ENCODE data around the gene SFXN3. TPM values are rescaled to one million over a fixed set of nuclear protein-coding genes. Genes with fewer than 3 reads are reported as not detected.

Gene SFXN3
- total RNA-seq, 4 donors from 2014 or later = 47.8 to 442 (median 53.1) TPM

DNA sequence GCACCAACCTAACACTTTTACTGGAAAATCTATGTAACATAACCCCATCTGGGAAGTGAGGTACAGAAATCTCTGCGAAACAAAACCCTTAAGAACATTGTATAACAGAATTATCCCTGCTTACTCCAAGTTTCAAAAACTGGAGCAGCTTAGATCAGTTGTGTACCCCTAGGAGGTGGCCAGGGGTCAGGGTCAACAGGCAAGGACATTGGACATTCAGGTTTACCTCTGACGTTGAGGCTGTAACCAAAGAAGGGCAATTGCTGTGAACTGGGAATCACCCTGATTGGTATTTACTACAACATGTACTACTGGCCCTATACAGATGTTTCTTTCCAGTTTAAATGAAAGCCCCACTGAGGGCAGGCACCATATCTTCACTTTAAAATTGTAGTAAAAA lies 13.1 kb downstream of the SFXN3 start:
- intact Hi-C loops (cut with DNase I; ENCODE audit: low total_unique reads) = no loop called here

DNA sequence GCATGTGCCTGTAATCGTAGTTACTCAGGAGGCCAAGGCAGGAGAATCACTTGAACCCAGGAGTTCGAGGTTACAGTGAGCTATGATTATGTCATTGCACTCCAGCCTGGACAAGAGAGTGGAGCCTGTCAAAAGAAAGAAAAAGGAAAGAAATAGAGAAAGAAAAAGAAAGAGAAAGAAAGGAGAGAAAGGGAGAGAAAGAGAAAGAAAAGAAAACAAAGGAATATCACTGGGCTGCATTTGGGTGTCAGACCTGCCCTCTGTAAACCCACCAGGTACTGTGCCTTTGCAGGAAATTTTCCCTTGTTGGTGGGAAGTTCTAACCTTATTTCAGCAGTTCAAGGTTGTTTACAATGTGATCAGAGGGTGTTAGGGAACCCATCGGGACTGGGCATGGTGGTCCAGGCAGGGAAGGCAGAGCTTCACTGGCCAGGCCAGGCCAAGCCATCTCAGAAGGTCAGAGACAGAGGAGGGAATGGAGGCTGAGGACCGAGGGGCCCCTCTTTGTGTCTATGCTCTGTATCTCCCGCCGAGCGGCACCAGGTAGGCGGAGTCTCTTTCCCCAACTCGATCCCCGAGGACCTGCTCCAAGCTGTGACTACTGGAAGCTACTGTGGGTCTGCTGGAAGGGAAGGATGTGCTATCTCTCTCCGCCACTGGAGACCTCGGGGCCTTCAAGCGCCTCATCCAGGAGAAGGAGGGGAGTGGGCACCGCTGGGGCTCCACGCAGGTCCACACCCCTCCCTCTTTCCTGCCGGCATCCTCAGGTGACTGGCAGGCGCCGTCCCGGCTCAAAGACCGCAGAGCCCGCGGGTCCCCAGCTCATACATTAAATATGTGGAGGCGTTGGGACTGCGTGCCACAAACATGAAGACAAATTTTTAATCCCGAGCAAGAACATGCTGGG lies 15.6 kb downstream of the SFXN3 start:
- TF ChIP-seq EP300 (IDR thresholded peaks at IDR 0.05; ENCODE audit: low read depth) (no peak), POLR2AphosphoS5 (IDR thresholded peaks at IDR 0.05) (no peak)
- Histone ChIP-seq H3K9me3 (no peaks in the 10 kb centered on the region), H3K4me1 (peaks cover 6 to 34% (median 26%) of the 10 kb centered on the region in 4 donors), H3K27me3 (peaks cover 49% of the 10 kb centered on the region), H3K27ac (no peak overlapping the region), H3K4me3 (no peak overlapping the region), H3K36me3 (no peaks in the 10 kb centered on the region)
- in situ Hi-C loops (cut with MboI; ENCODE audit: low pct_ligation_motif_present in 1 of 4, low pct_unique_long_range_greater_than_20kb in 1 of 4, low sequenced_read_pairs in 3 of 4) (no loop called here), intact Hi-C loops (cut with DNase I; ENCODE audit: low total_unique reads) (no loop called here)
- DNase-seq = no peak
- WGBS, 2 donors (ENCODE audit: low coverage in 1 of 2) = 61 to 66% methylated on average over 8 to 25 of the region's 25 CpGs

More for the DNA sequence above, 13.1 kb downstream of the SFXN3 start:
- no peak for DNase-seq
- Histone ChIP-seq H3K36me3 (no peaks in the 10 kb centered on the region), H3K27ac (peak overlapping the region in 3 of 4 donors; percentile 88 to 97 (median 95)), H3K4me3 (no peak overlapping the region), H3K9me3 (no peaks in the 10 kb centered on the region), H3K4me1 (peaks cover 6 to 33% (median 23%) of the 10 kb centered on the region in 4 donors), H3K27me3 (peaks cover 25% of the 10 kb centered on the region)
- TF ChIP-seq EP300 (IDR thresholded peaks at IDR 0.05; ENCODE audit: low read depth) (no peak), POLR2A (IDR thresholded peaks at IDR 0.05) (no peak), POLR2AphosphoS5 (IDR thresholded peaks at IDR 0.05) (no peak)
- TF ChIP-seq, protein P1, sequence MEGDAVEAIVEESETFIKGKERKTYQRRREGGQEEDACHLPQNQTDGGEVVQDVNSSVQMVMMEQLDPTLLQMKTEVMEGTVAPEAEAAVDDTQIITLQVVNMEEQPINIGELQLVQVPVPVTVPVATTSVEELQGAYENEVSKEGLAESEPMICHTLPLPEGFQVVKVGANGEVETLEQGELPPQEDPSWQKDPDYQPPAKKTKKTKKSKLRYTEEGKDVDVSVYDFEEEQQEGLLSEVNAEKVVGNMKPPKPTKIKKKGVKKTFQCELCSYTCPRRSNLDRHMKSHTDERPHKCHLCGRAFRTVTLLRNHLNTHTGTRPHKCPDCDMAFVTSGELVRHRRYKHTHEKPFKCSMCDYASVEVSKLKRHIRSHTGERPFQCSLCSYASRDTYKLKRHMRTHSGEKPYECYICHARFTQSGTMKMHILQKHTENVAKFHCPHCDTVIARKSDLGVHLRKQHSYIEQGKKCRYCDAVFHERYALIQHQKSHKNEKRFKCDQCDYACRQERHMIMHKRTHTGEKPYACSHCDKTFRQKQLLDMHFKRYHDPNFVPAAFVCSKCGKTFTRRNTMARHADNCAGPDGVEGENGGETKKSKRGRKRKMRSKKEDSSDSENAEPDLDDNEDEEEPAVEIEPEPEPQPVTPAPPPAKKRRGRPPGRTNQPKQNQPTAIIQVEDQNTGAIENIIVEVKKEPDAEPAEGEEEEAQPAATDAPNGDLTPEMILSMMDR (IDR thresholded peaks at IDR 0.05) = no peak
- in situ Hi-C loops (cut with MboI; ENCODE audit: low pct_ligation_motif_present in 1 of 4, low pct_unique_long_range_greater_than_20kb in 1 of 4, low sequenced_read_pairs in 3 of 4) = no loop called here
- 87% methylated on average over 2 of the region's 2 CpGs; no CpG with 5 or more reads in 1 of the 2 donors for WGBS, 2 donors (ENCODE audit: low coverage in 1 of 2)

DNA sequence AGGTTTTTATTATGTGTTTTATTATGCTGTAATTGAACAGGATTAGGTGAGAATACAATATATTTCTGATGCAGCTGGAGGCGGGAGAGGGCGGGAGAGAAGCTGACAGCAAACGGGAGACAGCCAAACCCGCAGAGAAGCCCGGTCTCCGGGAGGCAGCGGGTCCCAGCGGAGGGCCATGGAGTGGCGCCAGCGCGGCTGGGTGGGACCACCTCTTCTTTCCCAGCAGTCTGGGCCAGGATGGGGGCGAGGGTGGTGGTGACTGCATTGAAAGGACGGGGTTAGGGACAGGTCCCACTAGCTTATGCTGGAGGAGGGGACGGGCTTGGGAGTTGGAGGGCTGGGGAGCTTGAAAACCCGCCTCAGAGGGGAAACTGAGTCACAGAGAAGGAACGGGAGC lies 16.2 kb downstream of the SFXN3 start:
- peaks cover 3 to 27% (median 23%) of the 10 kb centered on the region in 4 donors for H3K4me1 ChIP-seq
- no peaks in the 10 kb centered on the region for H3K36me3 ChIP-seq
- intact Hi-C loops (cut with DNase I; ENCODE audit: low total_unique reads) (no loop called here), in situ Hi-C loops (cut with MboI; ENCODE audit: low pct_ligation_motif_present in 1 of 4, low pct_unique_long_range_greater_than_20kb in 1 of 4, low sequenced_read_pairs in 3 of 4) (no loop called here)
- peaks cover 49% of the 10 kb centered on the region for H3K27me3 ChIP-seq
- no peaks in the 10 kb centered on the region for H3K9me3 ChIP-seq
- no peak for TF ChIP-seq POLR2A (IDR thresholded peaks at IDR 0.05)
- TF ChIP-seq EP300 (IDR thresholded peaks at IDR 0.05; ENCODE audit: low read depth) = no peak
- TF ChIP-seq, protein P1 (IDR thresholded peaks at IDR 0.05) = no peak
- no peak for TF ChIP-seq POLR2AphosphoS5 (IDR thresholded peaks at IDR 0.05)
- DNase-seq = no peak
- no peak overlapping the region for H3K27ac ChIP-seq
- 50% methylated on average over 16 of the region's 16 CpGs; no CpG with 5 or more reads in 1 of the 2 donors for WGBS, 2 donors (ENCODE audit: low coverage in 1 of 2)
- H3K4me3 ChIP-seq = no peak overlapping the region

DNA sequence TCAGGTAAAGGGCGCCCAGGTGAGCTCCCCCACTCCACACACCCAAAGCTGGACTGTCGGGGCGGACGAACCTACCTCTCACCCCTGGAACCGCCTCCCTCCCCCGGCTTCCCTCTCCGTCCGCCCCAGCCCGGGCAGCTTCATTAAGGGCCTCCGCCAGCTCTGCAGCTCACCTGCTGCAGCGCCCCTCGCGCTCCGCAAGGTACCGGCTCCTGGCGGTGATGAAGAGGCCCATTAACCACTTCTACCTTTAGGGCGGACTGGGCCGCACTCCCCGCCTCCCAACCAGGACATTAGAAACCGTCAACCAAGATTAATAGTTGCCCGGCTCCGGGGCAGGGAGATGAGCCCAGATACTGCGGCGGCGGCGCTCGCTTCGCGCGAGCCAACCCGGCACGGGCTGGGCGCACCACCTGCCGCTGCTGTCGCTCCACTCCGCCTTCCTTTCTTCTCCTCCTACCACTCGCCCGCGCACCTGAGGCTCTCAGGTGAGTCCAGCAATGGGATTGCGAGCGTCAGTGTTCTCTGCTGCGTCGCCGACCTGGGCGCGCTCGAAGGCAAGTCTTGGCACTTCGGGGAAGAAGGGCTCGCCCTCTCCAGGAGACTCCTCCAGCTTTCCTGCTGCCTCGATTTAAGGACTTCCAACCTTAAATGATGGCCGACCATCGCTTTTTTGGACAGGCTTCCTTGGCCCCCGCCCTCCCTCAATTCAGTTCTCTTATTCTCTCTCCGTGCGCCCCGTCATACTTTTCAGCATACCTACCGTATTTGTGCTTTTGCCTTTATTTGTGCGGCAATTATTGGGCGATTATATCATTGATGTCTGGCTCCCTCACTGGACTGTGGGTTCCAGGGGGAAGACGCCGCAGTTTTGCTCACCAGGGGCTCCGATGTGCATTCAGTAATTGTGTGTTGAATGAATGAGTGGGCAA lies 17.2 kb downstream of the SFXN3 start:
- H3K27ac ChIP-seq = no peak overlapping the region
- H3K4me3 ChIP-seq = no peak overlapping the region
- in situ Hi-C loops (cut with MboI; ENCODE audit: low pct_ligation_motif_present in 1 of 4, low pct_unique_long_range_greater_than_20kb in 1 of 4, low sequenced_read_pairs in 3 of 4) = no loop called here
- TF ChIP-seq, protein P1 (IDR thresholded peaks at IDR 0.05) = peak in 2 of 5 experiments; percentile 2 to 13
- TF ChIP-seq POLR2AphosphoS5 (IDR thresholded peaks at IDR 0.05) (no peak), POLR2A (IDR thresholded peaks at IDR 0.05) (no peak), EP300 (IDR thresholded peaks at IDR 0.05; ENCODE audit: low read depth) (no peak)
- peaks cover 0 to 23% (median 19%) of the 10 kb centered on the region in 4 donors for H3K4me1 ChIP-seq
- peaks cover 49% of the 10 kb centered on the region for H3K27me3 ChIP-seq
- H3K36me3 ChIP-seq = no peaks in the 10 kb centered on the region
- H3K9me3 ChIP-seq = no peaks in the 10 kb centered on the region
- intact Hi-C loops (cut with DNase I; ENCODE audit: low total_unique reads) = no loop called here
- peak; percentile 26 for DNase-seq
- WGBS, 2 donors (ENCODE audit: low coverage in 1 of 2) = 23 to 26% methylated on average over 13 to 48 of the region's 62 CpGs
